UCSD-AML1 (cell line): ENCODE results near the gene ALPG.
"Not testable (repeated sequence)": the region's sequence is repeated elsewhere in the genome, so short reads cannot be mapped to it uniquely, and the experiment has no call there.

ENCODE experiments used
- DNase-seq: peaks from one replicate; lab custom pipeline; 2025; ENCODE audit not compliant: unreplicated experiment; lab: John Stamatoyannopoulos, UW

Gene ALPG

GRCh38 chr2:232438951-232439757 lies 32.5 kb downstream of the ALPG start:
- DNase-seq, result peak; percentile 45

DNA sequence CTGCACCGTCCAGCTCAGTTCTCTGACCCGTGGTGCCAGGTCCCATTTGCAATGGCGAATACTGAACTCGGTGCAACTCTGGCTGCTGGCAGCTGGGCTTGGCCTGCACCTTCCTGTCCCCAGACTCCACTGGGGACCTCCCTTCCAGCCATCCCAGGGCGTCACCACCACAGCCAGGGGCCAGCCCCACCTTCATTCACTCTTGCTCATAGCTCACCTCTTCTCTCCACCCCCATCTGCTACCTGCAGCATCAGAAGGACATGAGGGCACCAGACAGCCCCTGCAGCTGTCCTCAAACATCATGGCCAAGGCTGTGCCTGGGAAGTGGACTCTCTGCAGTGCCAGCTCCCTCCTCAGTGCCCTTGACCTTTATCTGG lies 33.1 kb downstream of the ALPG start:
- no peak for DNase-seq

GRCh38 chr2:232440220-232441018 lies 33.8 kb downstream of the ALPG start:
- DNase-seq, result peak; percentile 84

- no peak for DNase-seq
These were observed 34.6 kb downstream of the ALPG start for GRCh38 chr2:232441147-232441651.

GRCh38 chr2:232441922-232442321 lies 35.3 kb downstream of the ALPG start:
- not testable (repeated sequence) for DNase-seq

DNA sequence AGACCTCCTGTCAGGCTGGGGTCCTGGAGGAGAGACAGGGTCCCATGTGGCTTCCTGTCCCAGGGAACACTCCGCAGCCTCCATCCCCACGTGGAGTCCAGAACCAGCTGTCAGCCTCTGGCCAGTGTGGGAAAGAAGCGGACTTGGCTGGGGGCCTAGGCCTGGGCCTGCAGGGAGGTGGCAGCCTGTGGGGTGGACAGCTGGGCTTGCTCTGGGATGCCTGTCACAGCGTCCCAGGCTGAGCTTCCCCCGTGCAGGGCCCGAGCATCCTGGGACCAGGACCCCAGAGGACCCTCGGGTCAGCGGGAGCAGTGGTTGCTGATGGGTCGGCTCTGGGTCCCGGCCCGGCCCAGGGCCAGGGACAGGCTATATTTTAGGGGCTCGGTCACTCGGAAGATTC lies 35.8 kb downstream of the ALPG start:
- DNase-seq, result not testable (repeated sequence)

GRCh38 chr2:232443047-232443446 lies 36.4 kb downstream of the ALPG start:
- not testable (repeated sequence) for DNase-seq

DNA sequence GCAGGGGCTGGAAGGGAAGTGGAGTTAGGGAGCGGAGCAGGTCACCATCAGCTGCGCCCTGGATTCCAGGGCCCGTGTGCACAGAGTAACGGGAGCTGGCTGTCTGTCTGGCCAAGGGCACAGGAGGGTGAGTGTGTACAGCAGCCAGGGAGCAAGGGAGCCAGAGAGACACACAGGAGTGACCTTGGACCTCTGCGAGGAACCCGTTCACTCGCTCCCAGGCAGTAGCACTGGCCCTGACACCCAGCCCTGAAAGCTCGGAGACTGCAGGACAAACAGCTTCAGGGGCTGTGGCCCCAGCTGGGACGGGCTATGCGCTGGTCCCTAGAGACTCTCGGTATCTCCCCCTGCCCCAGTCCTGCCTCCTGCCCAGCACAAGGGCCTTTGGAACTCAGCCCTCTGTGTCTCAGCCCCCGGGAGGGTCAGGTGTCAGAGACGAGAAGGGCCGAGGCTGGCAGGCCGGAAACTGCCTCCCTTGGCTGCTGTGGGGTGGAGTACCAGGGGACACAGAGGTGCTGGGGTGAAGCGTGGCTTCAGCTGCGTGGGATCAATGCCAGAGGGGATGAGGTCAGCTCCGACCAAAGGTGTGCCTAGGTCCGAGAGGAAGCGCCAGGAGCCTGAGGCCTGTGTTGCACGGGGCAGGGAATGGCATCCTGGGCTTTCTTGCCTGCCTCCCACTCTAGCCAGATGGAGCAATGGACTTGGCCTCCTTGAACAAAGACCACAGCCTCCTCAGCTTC lies 37.2 kb downstream of the ALPG start:
- not testable (repeated sequence) for DNase-seq

DNA sequence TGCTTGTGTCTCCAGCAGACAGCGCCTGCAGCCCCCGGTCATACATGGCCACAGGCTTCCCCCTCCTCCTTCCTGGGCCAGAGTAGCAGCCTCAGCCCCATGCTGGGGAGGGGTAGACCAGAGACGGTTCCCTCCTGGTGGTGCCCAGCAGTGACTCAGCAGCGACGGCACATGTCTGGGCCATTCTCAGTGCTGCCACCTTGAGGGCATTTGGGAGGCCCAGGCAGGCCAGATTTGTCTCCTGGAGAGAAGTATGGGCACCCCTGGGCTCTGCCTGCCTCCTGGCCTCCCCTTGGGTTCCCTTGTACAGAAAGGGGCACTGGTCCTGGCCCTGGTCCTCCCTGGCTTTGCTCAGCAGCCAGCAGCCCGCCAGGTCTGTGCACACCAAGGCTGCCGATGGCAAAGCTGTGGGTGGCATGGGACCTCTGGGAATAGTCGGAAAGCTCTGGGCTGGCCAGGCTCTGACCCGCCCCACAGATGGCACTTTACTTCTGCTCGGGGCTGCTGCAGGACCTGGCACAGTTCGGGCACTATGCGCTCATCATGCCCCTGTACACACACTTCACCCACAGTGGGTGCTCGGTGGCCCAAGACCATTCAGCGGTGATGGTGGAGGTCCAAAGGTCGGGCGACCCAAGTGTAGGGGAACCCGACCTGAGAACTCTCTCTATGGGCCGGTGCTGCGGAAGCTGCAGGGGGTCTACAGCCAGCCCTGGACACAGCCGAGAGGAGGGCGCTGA lies 37.9 kb downstream of the ALPG start:
- DNase-seq, result peak; percentile 44

- not testable (repeated sequence) for DNase-seq
These were observed 38.7 kb downstream of the ALPG start for GRCh38 chr2:232445149-232445885.

DNA sequence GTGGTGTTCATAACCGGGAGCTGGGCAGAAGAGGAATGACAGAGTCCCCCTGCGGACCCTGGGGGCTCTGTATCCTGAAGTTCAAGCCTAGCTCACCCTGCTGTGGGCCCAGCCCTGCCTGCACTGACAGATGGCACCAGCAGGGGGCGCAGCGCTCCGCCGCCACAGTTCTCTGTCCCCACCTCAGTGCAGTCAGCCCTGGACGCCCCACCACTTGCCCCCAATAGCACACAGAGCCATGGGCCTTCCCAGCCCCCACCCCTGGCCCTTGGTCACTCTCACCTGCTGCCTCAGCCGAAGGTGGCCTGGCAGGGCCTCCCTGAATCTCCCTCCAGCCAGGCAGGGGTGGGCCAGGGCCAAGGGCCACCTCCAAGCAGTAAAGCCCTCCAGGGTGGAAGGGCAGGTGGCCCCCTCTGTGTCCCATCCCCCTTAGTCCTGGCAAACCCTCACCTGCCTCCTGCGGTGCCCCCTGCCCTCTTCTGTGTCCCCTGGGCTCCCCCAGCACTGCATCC lies 39.7 kb downstream of the ALPG start:
- DNase-seq, result not testable (repeated sequence)

- no peak for DNase-seq
These were observed 40.5 kb downstream of the ALPG start for GRCh38 chr2:232447091-232447620.

- no peak for DNase-seq
These were observed 41.1 kb downstream of the ALPG start for GRCh38 chr2:232447638-232448303.

GRCh38 chr2:232448304-232448690 lies 41.7 kb downstream of the ALPG start:
- no peak for DNase-seq

DNA sequence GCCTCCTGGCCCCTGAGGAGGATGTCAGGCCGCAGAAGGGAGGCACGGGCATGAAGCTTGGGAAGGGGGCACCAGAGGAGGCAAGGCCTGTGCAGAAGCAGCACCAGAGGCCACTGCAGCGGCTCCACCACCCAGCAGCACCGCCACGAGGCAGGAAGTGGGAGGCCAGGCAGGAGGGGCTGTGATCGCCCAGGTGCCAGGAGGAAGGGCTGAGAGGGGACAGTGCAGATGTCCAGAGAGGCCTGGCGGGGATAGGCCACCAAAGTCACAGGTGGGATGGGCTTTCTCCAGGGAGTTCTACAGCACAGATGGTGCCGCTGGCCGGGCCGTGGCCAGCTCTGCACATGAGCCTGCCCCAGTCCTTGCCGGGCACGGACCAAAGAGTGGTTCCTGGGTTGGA lies 43.3 kb downstream of the ALPG start:
- DNase-seq, result peak; percentile 20

GRCh38 chr2:232451645-232452044 lies 45.0 kb downstream of the ALPG start:
- not testable (repeated sequence) for DNase-seq

- no peak for DNase-seq
These were observed 48.0 kb downstream of the ALPG start for GRCh38 chr2:232454630-232455029.

DNA sequence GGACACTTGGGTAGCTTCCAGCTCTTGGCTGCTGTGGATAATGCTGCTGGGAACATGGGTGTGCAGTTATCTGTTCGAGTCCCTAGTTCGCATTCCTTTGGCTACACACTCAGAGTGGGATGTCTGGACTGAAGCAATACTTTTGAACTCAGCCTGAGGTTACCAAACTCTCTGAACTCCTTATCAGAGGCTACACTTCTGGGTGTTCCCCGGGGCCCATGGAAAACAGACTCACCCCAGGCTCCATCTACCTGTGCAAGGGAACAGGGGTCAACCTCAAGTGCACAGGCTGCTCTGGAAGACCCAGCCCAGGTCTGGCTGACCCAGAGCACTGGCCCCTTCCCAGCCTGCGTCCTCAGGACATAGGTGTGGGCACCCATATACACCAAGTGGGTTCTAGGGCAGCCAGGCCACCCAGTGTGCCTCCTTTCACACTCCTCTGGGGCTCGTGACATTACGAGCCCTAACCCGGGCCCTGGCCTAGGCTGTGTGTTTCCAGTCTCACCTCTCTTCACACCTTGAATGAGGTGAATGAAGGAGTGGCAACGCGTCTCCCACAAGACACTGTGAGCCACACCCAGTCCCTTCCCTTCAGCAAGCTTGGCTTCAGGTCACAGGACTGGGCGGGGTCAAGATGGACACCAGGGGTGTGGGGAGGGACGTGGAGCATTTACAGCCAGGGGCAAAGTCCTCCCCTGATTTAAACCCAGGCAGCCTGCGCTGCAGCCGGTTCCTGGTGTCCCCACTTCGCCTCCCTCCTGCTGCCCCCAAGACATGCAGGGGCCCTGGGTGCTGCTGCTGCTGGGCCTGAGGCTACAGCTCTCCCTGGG lies 49.0 kb downstream of the ALPG start, which contains the start of gene ALPI:
TSS of gene ALPI (plus strand) at position 728 of the 830 bp plus-strand sequence. CDS start at position 775, 47 bp downstream.
- DNase-seq, result no peak
